DOHH2 (cell line): ENCODE measurements around the gene EPHA8.

Source experiments
- H3F3A ChIP-seq: fragments of 200-600 bp; sonication (generic), shearing (Covaris generic); 2 replicates; pipeline ENCODE4 v1.6.0; 2016; ENCODE audit warnings: antibody characterized with exemption, mild to moderate bottlenecking; ENCODE audit not compliant: control insufficient read depth, insufficient read depth
- H3K27ac ChIP-seq: fragments of 200-600 bp; sonication (generic); 2 replicates; pipeline ENCODE4 v1.5.1; 2014; ENCODE audit warnings: low read depth, mild to moderate bottlenecking, low read length, moderate library complexity
- H3K27me3 ChIP-seq: fragments of 200-600 bp; sonication (generic); 2 replicates; pipeline ENCODE4 v1.6.1; 2014; ENCODE audit warnings: mild to moderate bottlenecking, low read length, mixed read lengths; ENCODE audit not compliant: control insufficient read depth
- H3K36me3 ChIP-seq: fragments of 200-600 bp; sonication (generic); 2 replicates; pipeline ENCODE4 v1.6.1; 2014; ENCODE audit warnings: mild to moderate bottlenecking, low read length, moderate library complexity, mixed read lengths; ENCODE audit not compliant: control insufficient read depth
- H3K4me1 ChIP-seq: fragments of 200-600 bp; sonication (generic); 2 replicates; pipeline ENCODE4 v1.6.1; 2014; ENCODE audit warnings: mild to moderate bottlenecking, low read length, mixed read lengths; ENCODE audit not compliant: control insufficient read depth
- H3K4me2 ChIP-seq: fragments of 200-600 bp; sonication (generic); 2 replicates; pipeline ENCODE4 v1.6.0; 2014; ENCODE audit warnings: mild to moderate bottlenecking, low read length, moderate library complexity
- H3K4me3 ChIP-seq: fragments of 200-600 bp; sonication (generic); 2 replicates; pipeline ENCODE4 v1.5.1; 2014; ENCODE audit warnings: mild to moderate bottlenecking, low read length, mixed read lengths
- H3K79me2 ChIP-seq: fragments of 200-600 bp; sonication (generic); 2 replicates; pipeline ENCODE4 v1.6.1; 2014; ENCODE audit warnings: mild to moderate bottlenecking, low read length, mixed read lengths; ENCODE audit not compliant: control insufficient read depth
- H3K9me2 ChIP-seq: fragments of 200-600 bp; sonication (generic); replicated peaks from 2 replicates; pipeline ENCODE4 v1.6.1; 2014; ENCODE audit warnings: mild to moderate bottlenecking, low read length, mixed read lengths; ENCODE audit not compliant: control insufficient read depth
- H3K9me3 ChIP-seq: fragments of 200-600 bp; sonication (generic); 2 replicates; pipeline ENCODE4 v1.6.1; 2014; ENCODE audit warnings: antibody characterized with exemption, low read length, mixed read lengths; ENCODE audit not compliant: control insufficient read depth, insufficient read depth
- H4K20me1 ChIP-seq: fragments of 200-600 bp; sonication (generic); 2 replicates; pipeline ENCODE4 v1.6.0; 2014; ENCODE audit warnings: low read depth, mild to moderate bottlenecking, antibody characterized with exemption, low read length, moderate library complexity; ENCODE audit not compliant: control insufficient read depth, insufficient read depth
- CTCF ChIP-seq: fragments of 200-600 bp; sonication (generic); IDR thresholded peaks from one replicate; pipeline ENCODE4 v1.5.1; 2014; ENCODE audit warnings: antibody characterized with exemption, mild to moderate bottlenecking, low read depth, low read length; ENCODE audit not compliant: poor library complexity, severe bottlenecking
- EZH2phosphoT487 ChIP-seq: fragments of 200-600 bp; sonication (generic); IDR thresholded peaks from 2 replicates; pipeline ENCODE4 v1.6.1; 2017; ENCODE audit warnings: borderline replicate concordance, mild to moderate bottlenecking, antibody characterized with exemption, low read length, moderate library complexity, mixed read lengths

EPHA8 gene

GRCh38 chr1:22575532-22576149 lies 12.4 kb downstream of the EPHA8 start:
- Histone ChIP-seq H3K4me3 (no peak overlapping the region), H3K4me1 (no peaks in the 10 kb centered on the region), H3K27ac (no peak overlapping the region), H3F3A (peaks cover 21% of the 10 kb centered on the region), H3K27me3 (no peaks in the 10 kb centered on the region), H3K9me3 (peaks cover 34% of the 10 kb centered on the region), H4K20me1 (no peaks in the 10 kb centered on the region), H3K4me2 (no peak overlapping the region), H3K9me2 (no peaks in the 10 kb centered on the region), H3K36me3 (no peaks in the 10 kb centered on the region), H3K79me2 (no peaks in the 10 kb centered on the region)
- TF ChIP-seq CTCF (no peak), EZH2phosphoT487 (no peak)

- TF ChIP-seq EZH2phosphoT487 (no peak), CTCF (no peak)
- Histone ChIP-seq H3K9me2 (no peaks in the 10 kb centered on the region), H3K27me3 (no peaks in the 10 kb centered on the region)
These were observed 12.9 kb downstream of the EPHA8 start for GRCh38 chr1:22576150-22576544.

GRCh38 chr1:22576617-22577016 lies 13.3 kb downstream of the EPHA8 start:
- Histone ChIP-seq H3K27me3 (no peaks in the 10 kb centered on the region), H3K9me2 (no peaks in the 10 kb centered on the region), H3K79me2 (no peaks in the 10 kb centered on the region), H3K4me3 (no peak overlapping the region), H3F3A (peaks cover 21% of the 10 kb centered on the region), H3K9me3 (peaks cover 34% of the 10 kb centered on the region), H3K36me3 (no peaks in the 10 kb centered on the region), H4K20me1 (no peaks in the 10 kb centered on the region), H3K4me1 (no peaks in the 10 kb centered on the region), H3K4me2 (no peak overlapping the region), H3K27ac (no peak overlapping the region)
- no peak for TF ChIP-seq CTCF
- no peak for TF ChIP-seq EZH2phosphoT487

More at GRCh38 chr1:22576150-22576544, 12.9 kb downstream of the EPHA8 start:
- no peaks in the 10 kb centered on the region for H3K4me1 ChIP-seq
- H3K27ac ChIP-seq = no peak overlapping the region
- no peaks in the 10 kb centered on the region for H3K36me3 ChIP-seq
- H3F3A ChIP-seq = peaks cover 21% of the 10 kb centered on the region
- H3K9me3 ChIP-seq = peaks cover 34% of the 10 kb centered on the region
- no peak overlapping the region for H3K4me3 ChIP-seq
- H3K79me2 ChIP-seq = no peaks in the 10 kb centered on the region
- H4K20me1 ChIP-seq = no peaks in the 10 kb centered on the region
- no peak overlapping the region for H3K4me2 ChIP-seq
